Activated naive CD4-positive, alpha-beta T cell (primary cell): Measurements from ENCODE around the gene ZNF443.
A peak's percentile ranks its signal among the peaks of the same experiment; 100 is the strongest.
"Not testable (repeated sequence)": the region's sequence is repeated elsewhere in the genome, so short reads cannot be mapped to it uniquely, and the experiment has no call there.

Experiments
- DNase-seq, 4 experiments: peaks; one replicate each; lab custom pipeline; 2025; lab: John Stamatoyannopoulos, UW

The ZNF443 gene

GRCh38 chr19:12440541-12441316 lies at the start of gene ZNF443:
TSS of gene ZNF443 (minus strand) at chr19:12441021. CDS start at chr19:12440914, 107 bp downstream.
- peak; percentile 89 to 98 (median 96) for DNase-seq

GRCh38 chr19:12486265-12486783 lies 45.5 kb upstream of the ZNF443 start:
- DNase-seq, result not testable (repeated sequence)

GRCh38 chr19:12485571-12485970 lies 44.8 kb upstream of the ZNF443 start:
- no peak for DNase-seq

- no peak for DNase-seq
These were observed 44.2 kb upstream of the ZNF443 start for GRCh38 chr19:12485052-12485416.

GRCh38 chr19:12484371-12485051 lies 43.7 kb upstream of the ZNF443 start, which contains the start of gene ZNF709:
TSS of gene ZNF709 (minus strand) at chr19:12484816. CDS start at chr19:12484657, 159 bp downstream.
- peak; percentile 55 to 85 (median 72) for DNase-seq

- no peak for DNase-seq
These were observed 43.2 kb upstream of the ZNF443 start for GRCh38 chr19:12484011-12484370.

- no peak for DNase-seq
These were observed 41.7 kb upstream of the ZNF443 start for GRCh38 chr19:12482509-12482886.

- no peak for DNase-seq
These were observed 41.1 kb upstream of the ZNF443 start for GRCh38 chr19:12481781-12482508.

- no peak for DNase-seq
These were observed 37.6 kb upstream of the ZNF443 start for GRCh38 chr19:12478234-12478941.

GRCh38 chr19:12467651-12468050 lies 26.8 kb upstream of the ZNF443 start:
- DNase-seq, result not testable (repeated sequence)

- DNase-seq, result no peak
These were observed 24.4 kb upstream of the ZNF443 start for GRCh38 chr19:12465211-12465610.

GRCh38 chr19:12464769-12465168 lies 23.9 kb upstream of the ZNF443 start:
- DNase-seq, result no peak

- not testable (repeated sequence) for DNase-seq
These were observed 23.3 kb upstream of the ZNF443 start for GRCh38 chr19:12464139-12464538.

- DNase-seq, result no peak
These were observed 12.7 kb upstream of the ZNF443 start for GRCh38 chr19:12453495-12453894.

GRCh38 chr19:12450844-12451243 lies 10.0 kb upstream of the ZNF443 start:
- DNase-seq, result no peak

- no peak for DNase-seq
These were observed 8.0 kb upstream of the ZNF443 start for GRCh38 chr19:12448808-12449207.

- peak in 1 of 4 experiments; percentile 8 for DNase-seq
These were observed 908 bp downstream of the ZNF443 start for GRCh38 chr19:12439686-12440540.

- DNase-seq, result not testable (repeated sequence)
These were observed 10.0 kb downstream of the ZNF443 start for GRCh38 chr19:12430726-12431299.

GRCh38 chr19:12425888-12426274 lies 14.9 kb downstream of the ZNF443 start:
- DNase-seq, result no peak

- no peak for DNase-seq
These were observed 15.5 kb downstream of the ZNF443 start for GRCh38 chr19:12425236-12425887.
